Uterus (tissue), 2 donors: Measurements from ENCODE around the gene ZNF813.

Source experiments
- CTCF ChIP-seq, 4 experiments: fragments of 200-600 bp in 2 of 4; fragments of 450-650 bp in 2 of 4; sonication (generic) in 2 of 4; IDR thresholded peaks; one replicate each; pipeline ENCODE4 v1.5.1; 2016 to 2019; ENCODE audit warnings: antibody characterized with exemption in 4 of 4, mild to moderate bottlenecking in 2 of 4, moderate library complexity in 1 of 4
- POLR2A ChIP-seq, 2 donors: fragments of 450-650 bp; IDR thresholded peaks; one replicate each; pipeline ENCODE4 v1.6.1; 2016; ENCODE audit warnings: antibody characterized with exemption in 2 of 2, mild to moderate bottlenecking in 1 of 2, moderate library complexity in 1 of 2

DNA sequence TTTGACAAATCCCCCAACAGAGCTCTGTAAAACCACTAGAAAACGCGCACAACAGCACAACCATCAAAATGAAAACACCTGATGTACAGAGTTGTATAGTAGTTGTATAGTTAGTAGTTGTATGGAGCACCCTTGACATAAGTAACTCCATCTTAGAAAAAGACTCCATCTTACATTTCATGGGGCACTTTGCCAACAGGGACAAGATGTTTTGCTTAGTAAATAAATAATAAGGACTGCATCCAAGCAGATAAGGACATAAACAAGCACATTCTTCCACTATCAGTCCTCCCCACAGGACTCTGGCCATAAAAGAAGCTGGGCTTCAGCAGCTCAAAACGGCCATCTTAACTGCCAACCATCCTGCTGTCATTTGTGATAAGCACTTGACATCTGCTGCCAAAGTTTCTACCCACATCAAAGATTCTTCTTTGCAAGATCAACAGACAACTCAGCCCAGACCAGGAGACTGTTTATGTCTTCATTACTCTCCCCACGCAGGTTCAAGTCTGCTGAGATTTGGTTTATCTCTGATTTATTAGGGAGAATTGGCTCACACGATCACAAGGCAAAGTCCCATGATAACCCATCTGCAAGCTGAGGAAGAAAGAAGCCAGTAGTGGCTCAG lies 49.7 kb downstream of the ZNF813 start:
- no peak for TF ChIP-seq CTCF (IDR thresholded peaks at IDR 0.05)
- TF ChIP-seq POLR2A (IDR thresholded peaks at IDR 0.05) = no peak
